SU-DHL-6 (cell line): ENCODE results near the gene MAPK10.
"Not testable (repeated sequence)": the region's sequence is repeated elsewhere in the genome, so short reads cannot be mapped to it uniquely, and the experiment has no call there.

ENCODE experiments used
- H2AFZ ChIP-seq: fragments of 200-600 bp; sonication (generic); 2 replicates; pipeline ENCODE4 v1.6.1; 2014; ENCODE audit warnings: low read depth, mild to moderate bottlenecking, moderate library complexity, mixed read lengths, antibody characterized with exemption, low read length; ENCODE audit not compliant: severe bottlenecking
- H3F3A ChIP-seq: fragments of 200-600 bp; shearing (Covaris generic); 2 replicates; pipeline ENCODE4 v1.6.0; 2016; ENCODE audit warnings: antibody characterized with exemption, mild to moderate bottlenecking; ENCODE audit not compliant: insufficient read depth
- H3K27ac ChIP-seq: fragments of 200-600 bp; sonication (generic); 2 replicates; pipeline ENCODE4 v1.5.1; 2016; ENCODE audit warnings: low read depth, mild to moderate bottlenecking, low read length, moderate library complexity, mixed read lengths
- H3K27me3 ChIP-seq: fragments of 200-600 bp; sonication (generic), shearing (Covaris generic); 2 replicates; pipeline ENCODE4 v1.6.0; 2014; ENCODE audit warnings: mild to moderate bottlenecking, low read length
- H3K36me3 ChIP-seq: fragments of 200-600 bp; sonication (generic); 2 replicates; pipeline ENCODE4 v1.6.1; 2014; ENCODE audit warnings: mild to moderate bottlenecking, low read length, mixed read lengths
- H3K4me2 ChIP-seq: fragments of 300-600, 200-600 bp; shearing (Covaris generic), sonication (generic); 2 replicates; pipeline ENCODE4 v1.6.0; 2014; ENCODE audit warnings: low read length, low read depth, mild to moderate bottlenecking; ENCODE audit not compliant: poor library complexity, severe bottlenecking
- H3K4me3 ChIP-seq: fragments of 200-600 bp; sonication (generic); 2 replicates; pipeline ENCODE4 v1.5.1; 2014; ENCODE audit warnings: antibody characterized with exemption, low read length, mild to moderate bottlenecking, mixed read lengths; ENCODE audit not compliant: insufficient read depth, poor library complexity, severe bottlenecking
- H3K79me2 ChIP-seq: fragments of 200-600 bp; sonication (generic); 2 replicates; pipeline ENCODE4 v1.6.1; 2014; ENCODE audit warnings: mild to moderate bottlenecking, low read length, moderate library complexity; ENCODE audit not compliant: insufficient read depth
- H3K9ac ChIP-seq: fragments of 200-600 bp; sonication (generic); 2 replicates; pipeline ENCODE4 v1.7.0; 2014; ENCODE audit warnings: mild to moderate bottlenecking, low read length
- H3K9me2 ChIP-seq: fragments of 200-600 bp; sonication (generic); replicated peaks from 2 replicates; pipeline ENCODE4 v1.6.1; 2014; ENCODE audit warnings: low read length; ENCODE audit not compliant: insufficient read depth
- H3K9me3 ChIP-seq: fragments of 200-600 bp; sonication (generic); 2 replicates; pipeline ENCODE4 v1.6.1; 2014; ENCODE audit warnings: low read length, mixed read lengths; ENCODE audit not compliant: insufficient read depth
- H4K20me1 ChIP-seq: fragments of 200-600 bp; sonication (generic); 2 replicates; pipeline ENCODE4 v1.6.1; 2014; ENCODE audit warnings: low read depth, mild to moderate bottlenecking, antibody characterized with exemption, low read length, moderate library complexity, mixed read lengths
- CTCF ChIP-seq: fragments of 200-600 bp; sonication (generic); IDR thresholded peaks from one replicate; pipeline ENCODE4 v1.5.1; 2017; ENCODE audit warnings: antibody characterized with exemption, mild to moderate bottlenecking, low read length, moderate library complexity; ENCODE audit not compliant: insufficient read depth, poor library complexity, severe bottlenecking
- EZH2phosphoT487 ChIP-seq: fragments of 200-600 bp; sonication (generic), shearing (Covaris generic); conservative IDR thresholded peaks from 2 replicates; pipeline ENCODE4 v1.6.1; 2018; ENCODE audit warnings: mild to moderate bottlenecking, antibody characterized with exemption, low read length, moderate library complexity, mixed read lengths

The MAPK10 gene

DNA sequence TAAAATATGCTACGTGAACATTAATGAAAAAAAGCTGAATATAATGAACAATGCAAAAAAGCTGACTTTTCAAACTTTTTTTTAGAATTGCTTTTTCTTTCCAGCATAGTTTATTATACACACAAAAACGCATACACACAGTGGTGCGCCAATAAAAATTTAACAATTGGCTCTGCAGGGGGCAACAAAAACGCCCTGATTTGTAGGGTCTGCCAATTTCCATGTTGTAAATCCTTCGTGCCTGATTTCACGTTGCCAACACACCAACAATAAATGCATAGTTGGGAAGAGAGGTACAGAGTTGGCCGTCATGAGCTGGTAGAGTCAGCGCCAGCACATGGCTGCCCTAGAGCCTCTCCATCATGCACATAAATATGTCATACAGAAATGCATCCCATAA, 333.1 kb downstream of the MAPK10 start:
- Histone ChIP-seq H3K9me3 (no peaks in the 10 kb centered on the region), H2AFZ (no peak overlapping the region), H3K4me3 (no peak overlapping the region), H3K79me2 (no peaks in the 10 kb centered on the region), H3K27me3 (no peaks in the 10 kb centered on the region), H3F3A (no peaks in the 10 kb centered on the region), H3K4me2 (no peak overlapping the region), H3K9me2 (no peaks in the 10 kb centered on the region), H3K36me3 (no peaks in the 10 kb centered on the region), H3K9ac (no peak overlapping the region), H3K27ac (no peak overlapping the region), H4K20me1 (no peaks in the 10 kb centered on the region)
- no peak for TF ChIP-seq EZH2phosphoT487
- no peak for TF ChIP-seq CTCF

- H3K9ac ChIP-seq, H2AFZ ChIP-seq, H3K4me3 ChIP-seq, H3K27ac ChIP-seq, H3K4me2 ChIP-seq, H4K20me1 ChIP-seq, H3K36me3 ChIP-seq, H3F3A ChIP-seq, H3K9me3 ChIP-seq, H3K9me2 ChIP-seq, H3K27me3 ChIP-seq, H3K79me2 ChIP-seq: not testable (repeated sequence)
Observed at GRCh38 chr4:86021671-86022070, 338.2 kb downstream of the MAPK10 start.

- no peaks in the 10 kb centered on the region for H3K36me3 ChIP-seq
- TF ChIP-seq EZH2phosphoT487, result no peak
- TF ChIP-seq CTCF, result no peak
- no peak overlapping the region for H3K27ac ChIP-seq
- no peak overlapping the region for H3K4me2 ChIP-seq
- no peak overlapping the region for H2AFZ ChIP-seq
- H3K4me3 ChIP-seq, result no peak overlapping the region
- H3K9me2 ChIP-seq, result no peaks in the 10 kb centered on the region
- H3K9ac ChIP-seq, result no peak overlapping the region
- no peaks in the 10 kb centered on the region for H3K27me3 ChIP-seq
- no peaks in the 10 kb centered on the region for H3F3A ChIP-seq
- H4K20me1 ChIP-seq, result no peaks in the 10 kb centered on the region
- no peaks in the 10 kb centered on the region for H3K9me3 ChIP-seq
- H3K79me2 ChIP-seq, result no peaks in the 10 kb centered on the region
Observed at GRCh38 chr4:86019906-86020305, 339.9 kb downstream of the MAPK10 start.

DNA sequence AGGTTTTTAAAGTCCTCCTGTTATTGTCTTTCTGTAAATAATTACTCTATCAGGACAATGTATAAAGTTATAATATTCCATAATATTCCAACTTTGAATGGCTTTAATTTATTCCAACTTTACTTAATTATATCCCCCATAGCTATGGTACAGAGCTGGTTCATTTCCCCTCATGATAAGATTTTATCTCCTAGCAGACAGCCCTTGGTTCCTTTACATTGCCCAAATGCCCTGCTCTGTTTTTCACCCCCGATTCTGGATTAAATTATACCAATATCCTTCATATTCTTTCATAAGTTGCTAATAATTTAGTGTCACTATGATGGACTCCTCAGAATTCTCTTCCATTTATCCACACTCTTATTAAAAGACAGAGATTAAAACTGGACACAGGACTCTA, 340.5 kb downstream of the MAPK10 start:
- no peak overlapping the region for H3K9ac ChIP-seq
- no peaks in the 10 kb centered on the region for H3K9me3 ChIP-seq
- H3K27me3 ChIP-seq, result no peaks in the 10 kb centered on the region
- H2AFZ ChIP-seq, result no peak overlapping the region
- no peaks in the 10 kb centered on the region for H3K79me2 ChIP-seq
- no peaks in the 10 kb centered on the region for H3K9me2 ChIP-seq
- no peaks in the 10 kb centered on the region for H4K20me1 ChIP-seq
- H3F3A ChIP-seq, result no peaks in the 10 kb centered on the region
- H3K36me3 ChIP-seq, result no peaks in the 10 kb centered on the region
- no peak overlapping the region for H3K27ac ChIP-seq
- no peak overlapping the region for H3K4me2 ChIP-seq
- H3K4me3 ChIP-seq, result no peak overlapping the region
- TF ChIP-seq CTCF, result no peak
- TF ChIP-seq EZH2phosphoT487, result no peak
